Stomach (tissue), 4 donors: ENCODE results near the gene ITGB7.

Experiments used
- CTCF ChIP-seq, 7 experiments: fragments of 450-650 bp in 4 of 7; fragments of 200-600 bp in 3 of 7; sonication (generic) in 3 of 7; IDR thresholded peaks; one replicate each; pipeline ENCODE4 v1.5.1; 2016 to 2019; ENCODE audit warnings: antibody characterized with exemption in 7 of 7, control low read depth in 2 of 7, mild to moderate bottlenecking in 1 of 7
- POLR2A ChIP-seq, 4 donors: fragments of 450-650 bp; IDR thresholded peaks; one replicate each; pipeline ENCODE4 v1.6.1; 2016; ENCODE audit warnings: antibody characterized with exemption in 4 of 4, control low read depth in 2 of 4, mild to moderate bottlenecking in 1 of 4, moderate library complexity in 1 of 4

DNA sequence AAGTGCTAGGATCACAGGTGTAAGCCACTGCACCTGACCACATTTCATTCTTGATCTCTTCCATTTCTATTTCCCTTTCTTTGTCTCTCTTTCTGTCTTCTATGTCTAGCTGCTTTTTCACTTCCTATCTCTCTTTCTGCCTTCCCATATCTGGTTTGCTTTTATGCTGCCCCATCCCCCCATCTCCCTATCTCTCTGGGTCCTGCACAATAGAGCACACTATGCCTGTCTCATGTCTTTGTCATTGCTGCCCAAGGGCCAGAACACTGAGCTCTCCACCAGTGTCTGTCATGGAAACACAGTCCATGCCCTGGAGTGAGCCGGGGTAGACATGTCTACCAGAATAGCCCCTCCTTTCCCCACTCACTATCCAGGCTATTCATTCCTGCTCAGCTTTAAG, 37.3 kb upstream of the ITGB7 start:
- TF ChIP-seq CTCF (IDR thresholded peaks at IDR 0.05) (no peak), POLR2A (IDR thresholded peaks at IDR 0.05) (no peak)
